SK-N-SH (cell line): Measurements from ENCODE around the gene NUP54. TPM values are rescaled to one million over a fixed set of nuclear protein-coding genes. Genes with fewer than 3 reads are reported as not detected.

Experiments used
- CTCF ChIA-PET: fragments of 300-600, 350-600 bp; formaldehyde crosslinking; extraction: SDS; loops from one replicate; lab custom pipeline; 2021; lab: Yijun Ruan, JAX
- POLR2A ChIA-PET: fragments of 350-600 bp; sonication (Branson Sonifier 250); formaldehyde crosslinking; extraction: SDS; loops from one replicate; lab custom pipeline; 2020; ENCODE audit warnings: antibody characterized with exemption, inconsistent platforms; lab: Yijun Ruan, JAX
- DNase-seq: peaks from one replicate; pipeline ENCODE4 v3.0.0; 2012
- H2AFZ ChIP-seq: fragments of 200-600 bp; sonication (generic); 2 replicates; pipeline ENCODE4 v1.8.1; 2016; ENCODE audit warnings: antibody characterized with exemption, mild to moderate bottlenecking, low read depth
- H3F3A ChIP-seq: fragments of 200-600 bp; sonication (generic); replicated peaks from 2 replicates; pipeline ENCODE3; 2016; ENCODE audit warnings: antibody characterized with exemption, mild to moderate bottlenecking; ENCODE audit not compliant: insufficient read depth
- H3K27ac ChIP-seq, 2 experiments: fragments of 200-500 bp in 1 of 2; fragments of 200-600 bp in 1 of 2; sonication (Bioruptor generic) in 1 of 2; sonication (generic), shearing (Covaris generic) in 1 of 2; 2 replicates each; pipeline versions ENCODE4 v1.5.1 to v1.6.1; 2014 to 2016; ENCODE audit warnings: low read depth in 2 of 2, inconsistent platforms in 1 of 2, low read length in 1 of 2, mild to moderate bottlenecking in 1 of 2, mixed read lengths in 1 of 2
- H3K27me3 ChIP-seq: fragments of 200-600 bp; sonication (generic), shearing (Covaris generic); 2 replicates; pipeline ENCODE4 v1.6.1; 2016; ENCODE audit warnings: mixed run types; ENCODE audit not compliant: insufficient read depth
- H3K36me3 ChIP-seq, 2 experiments: fragments of 200-500 bp in 1 of 2; fragments of 200-600 bp in 1 of 2; sonication (Bioruptor generic) in 1 of 2; sonication (generic) in 1 of 2; replicated peaks in 1 of 2; 2 replicates each; pipeline versions ENCODE3 to v1.5.1; 2014 to 2016; ENCODE audit warnings: low read length in 1 of 2, mild to moderate bottlenecking in 1 of 2; ENCODE audit not compliant: insufficient read depth in 2 of 2, control insufficient read depth in 1 of 2
- H3K4me1 ChIP-seq, 2 experiments: fragments of 200-500 bp in 1 of 2; fragments of 200-600 bp in 1 of 2; sonication (Bioruptor generic) in 1 of 2; sonication (generic), shearing (Covaris generic) in 1 of 2; 2 replicates each; pipeline versions ENCODE4 v1.5.1 to v1.6.1; 2014 to 2016; ENCODE audit warnings: low read depth in 1 of 2, low read length in 1 of 2, mixed run types in 1 of 2; ENCODE audit not compliant: insufficient read depth in 2 of 2, control insufficient read depth in 1 of 2
- H3K4me2 ChIP-seq: fragments of 200-600 bp; sonication (generic), shearing (Covaris generic); 2 replicates; pipeline ENCODE4 v1.6.1; 2017; ENCODE audit warnings: mixed run types
- H3K4me3 ChIP-seq, 2 experiments: fragments of 200-500 bp in 1 of 2; fragments of 200-600 bp in 1 of 2; sonication (Bioruptor generic) in 1 of 2; sonication (generic), shearing (Covaris generic) in 1 of 2; 2 replicates each; pipeline versions ENCODE4 v1.5.1 to v1.8.1; 2014 to 2016; ENCODE audit warnings: low read depth in 2 of 2, inconsistent platforms in 1 of 2, low read length in 1 of 2, mild to moderate bottlenecking in 1 of 2, mixed read lengths in 1 of 2, moderate library complexity in 1 of 2
- H3K79me2 ChIP-seq: fragments of 200-600 bp; sonication (generic); 2 replicates; pipeline ENCODE4 v1.8.1; 2017; ENCODE audit warnings: mild to moderate bottlenecking; ENCODE audit not compliant: insufficient read depth
- H3K9ac ChIP-seq: fragments of 200-600 bp; sonication (generic); 2 replicates; pipeline ENCODE4 v1.6.1; 2017; ENCODE audit warnings: mixed run types
- H3K9me2 ChIP-seq: fragments of 200-600 bp; sonication (generic); 2 replicates; pipeline ENCODE4 v1.6.1; 2017; ENCODE audit warnings: mixed run types
- H3K9me3 ChIP-seq: fragments of 200-600 bp; sonication (generic); 2 replicates; pipeline ENCODE4 v1.6.1; 2017; ENCODE audit warnings: mixed run types, mild to moderate bottlenecking, moderate library complexity
- H4K20me1 ChIP-seq: fragments of 200-600 bp; sonication (generic); 2 replicates; pipeline ENCODE4 v1.6.1; 2017; ENCODE audit warnings: mild to moderate bottlenecking, mixed run types; ENCODE audit not compliant: insufficient read depth
- CHD2 ChIP-seq: fragments of 150-350 bp; IDR thresholded peaks from 2 replicates; pipeline ENCODE4 v1.6.1; 2018; ENCODE audit warnings: low read length; ENCODE audit not compliant: partially characterized antibody
- EZH2phosphoT487 ChIP-seq: fragments of 200-600 bp; sonication (generic); IDR thresholded peaks from 2 replicates; pipeline ENCODE4 v1.6.1; 2017; ENCODE audit warnings: low read depth, mixed run types, mild to moderate bottlenecking, antibody characterized with exemption, moderate library complexity, borderline replicate concordance
- FOXJ3 ChIP-seq: sonication (generic); formaldehyde crosslinking; IDR thresholded peaks from 2 replicates; pipeline ENCODE4 v1.5.1; 2020; ENCODE audit warnings: mild to moderate bottlenecking, missing genetic modification reagents
- GATA2 ChIP-seq: sonication (generic); formaldehyde crosslinking; IDR thresholded peaks from 2 replicates; pipeline ENCODE4 v1.5.0; 2020; ENCODE audit warnings: mild to moderate bottlenecking, missing genetic modification reagents
- IRF3 ChIP-seq: fragments of 150-350 bp; IDR thresholded peaks from 2 replicates; pipeline ENCODE4 v1.6.1; 2016; ENCODE audit warnings: mild to moderate bottlenecking, low read depth, low read length
- JUND ChIP-seq: IDR thresholded peaks from 2 replicates; pipeline ENCODE4 v1.4.0; 2012
- NFIC ChIP-seq: IDR thresholded peaks from 2 replicates; pipeline ENCODE4 v1.4.0; 2012; ENCODE audit warnings: borderline replicate concordance
- NRF1 ChIP-seq: IDR thresholded peaks from 2 replicates; pipeline ENCODE4 v1.6.1; 2012; ENCODE audit warnings: low read depth, mild to moderate bottlenecking, low read length
- POLR2AphosphoS5 ChIP-seq: IDR thresholded peaks from 2 replicates; pipeline ENCODE4 v1.6.1; 2012; ENCODE audit warnings: low read depth, low read length
- RAD21 ChIP-seq: IDR thresholded peaks from 2 replicates; pipeline ENCODE4 v1.6.1; 2012; ENCODE audit warnings: mild to moderate bottlenecking, low read length
- RFX5 ChIP-seq: IDR thresholded peaks from 2 replicates; pipeline ENCODE4 v1.6.1; 2012; ENCODE audit warnings: mild to moderate bottlenecking, improper control_type of control experiment, low read length
- SIN3A ChIP-seq: IDR thresholded peaks from 2 replicates; pipeline ENCODE4 v1.6.1; 2012; ENCODE audit warnings: low read depth, mild to moderate bottlenecking, low read length, moderate library complexity, borderline replicate concordance
- SMC3 ChIP-seq: IDR thresholded peaks from 2 replicates; pipeline ENCODE4 v1.6.1; 2012; ENCODE audit warnings: low read depth, low read length, improper control_type of control experiment
- TAF1 ChIP-seq: IDR thresholded peaks from 2 replicates; pipeline ENCODE4 v1.6.1; 2012; ENCODE audit warnings: low read depth, mild to moderate bottlenecking, low read length, moderate library complexity, borderline replicate concordance
- TEAD4 ChIP-seq: IDR thresholded peaks from 2 replicates; pipeline ENCODE4 v1.4.0; 2012; ENCODE audit warnings: mild to moderate bottlenecking, borderline replicate concordance; ENCODE audit not compliant: insufficient read depth
- WGBS: methylation state at CpG from one replicate; pipeline ENCODE4 v1.1.6; 2017; ENCODE audit warnings: low lambda C conversion rate; 5-methylcytosine and 5-hydroxymethylcytosine counted together
- polyA plus RNA-seq, 3 experiments: library from polyadenylated mRNA; depleted of rRNA; stranded (reverse); fragments of >200 nt; gene quantifications; 2 replicates each; pipeline ENCODE4 v1.2.3, GENCODE V29; 2012
- TF ChIP-seq, protein P1 (sequence below): fragments of 200-600 bp; sonication (generic); IDR thresholded peaks from 2 replicates; pipeline ENCODE4 v1.6.1; 2017; ENCODE audit warnings: antibody characterized with exemption, mild to moderate bottlenecking, moderate library complexity
- TF ChIP-seq, protein P2 (sequence below): IDR thresholded peaks from 2 replicates; pipeline ENCODE4 v1.4.0; 2012; ENCODE audit warnings: low read depth

Gene NUP54
- polyA plus RNA-seq, 1 of the 3 experiments (the other 2 are of a cell fraction): 19.4 TPM

GRCh38 chr4:76067652-76068286 lies 80.4 kb downstream of the NUP54 start (continued):
- TF ChIP-seq, protein P1, sequence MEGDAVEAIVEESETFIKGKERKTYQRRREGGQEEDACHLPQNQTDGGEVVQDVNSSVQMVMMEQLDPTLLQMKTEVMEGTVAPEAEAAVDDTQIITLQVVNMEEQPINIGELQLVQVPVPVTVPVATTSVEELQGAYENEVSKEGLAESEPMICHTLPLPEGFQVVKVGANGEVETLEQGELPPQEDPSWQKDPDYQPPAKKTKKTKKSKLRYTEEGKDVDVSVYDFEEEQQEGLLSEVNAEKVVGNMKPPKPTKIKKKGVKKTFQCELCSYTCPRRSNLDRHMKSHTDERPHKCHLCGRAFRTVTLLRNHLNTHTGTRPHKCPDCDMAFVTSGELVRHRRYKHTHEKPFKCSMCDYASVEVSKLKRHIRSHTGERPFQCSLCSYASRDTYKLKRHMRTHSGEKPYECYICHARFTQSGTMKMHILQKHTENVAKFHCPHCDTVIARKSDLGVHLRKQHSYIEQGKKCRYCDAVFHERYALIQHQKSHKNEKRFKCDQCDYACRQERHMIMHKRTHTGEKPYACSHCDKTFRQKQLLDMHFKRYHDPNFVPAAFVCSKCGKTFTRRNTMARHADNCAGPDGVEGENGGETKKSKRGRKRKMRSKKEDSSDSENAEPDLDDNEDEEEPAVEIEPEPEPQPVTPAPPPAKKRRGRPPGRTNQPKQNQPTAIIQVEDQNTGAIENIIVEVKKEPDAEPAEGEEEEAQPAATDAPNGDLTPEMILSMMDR: peak; percentile 95
- TF ChIP-seq NFIC (no peak), POLR2AphosphoS5 (no peak), RFX5 (no peak), GATA2 (CRISPR knock-in tag) (no peak), NRF1 (no peak), SIN3A (no peak), CHD2 (no peak), SMC3 (peak; percentile 68), TAF1 (no peak)
- TF ChIP-seq, protein P2, sequence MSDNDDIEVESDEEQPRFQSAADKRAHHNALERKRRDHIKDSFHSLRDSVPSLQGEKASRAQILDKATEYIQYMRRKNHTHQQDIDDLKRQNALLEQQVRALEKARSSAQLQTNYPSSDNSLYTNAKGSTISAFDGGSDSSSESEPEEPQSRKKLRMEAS: no peak

- H4K20me1 ChIP-seq: no peaks in the 10 kb centered on the region
- no peaks in the 10 kb centered on the region for H3K4me1 ChIP-seq
- H3K79me2 ChIP-seq: no peaks in the 10 kb centered on the region
- TF ChIP-seq FOXJ3 (CRISPR knock-in tag) (no peak), IRF3 (no peak), RAD21 (no peak), SIN3A (no peak), TEAD4 (no peak), EZH2phosphoT487 (no peak), JUND (no peak), GATA2 (CRISPR knock-in tag) (no peak), RFX5 (no peak)
- TF ChIP-seq, all 33 proteins: peak for 0
- H3K9ac ChIP-seq: no peak overlapping the region
- H3F3A ChIP-seq: no peaks in the 10 kb centered on the region
- H3K4me2 ChIP-seq: no peak overlapping the region
- CTCF ChIA-PET: interaction anchor here (0.9 to 3.7 kb wide), 6 partner anchors 11 to 72 kb away, joined by 3 to 35 read pairs (median 6); no protein-coding TSS in a partner anchor
- no peak overlapping the region for H2AFZ ChIP-seq
- POLR2A ChIA-PET: no interaction called here
- WGBS: 52% methylated on average over 3 of the region's 3 CpGs
- no peak overlapping the region for H3K27ac ChIP-seq
- no peaks in the 10 kb centered on the region for H3K9me3 ChIP-seq
- DNase-seq: no peak
- H3K27me3 ChIP-seq: no peaks in the 10 kb centered on the region
- H3K36me3 ChIP-seq: no peaks in the 10 kb centered on the region
- H3K9me2 ChIP-seq: no peaks in the 10 kb centered on the region
- H3K4me3 ChIP-seq: no peak overlapping the region
Measured at GRCh38 chr4:76066546-76066945, 81.7 kb downstream of the NUP54 start.

Other genes starting within 250 kb of the NUP54 start
- not detected in 2 replicates for gene PPEF2, start 245.9 kb downstream of the NUP54 start, polyA plus RNA-seq (2012; rRNA removed)
- gene NAAA, start 207.4 kb downstream of the NUP54 start, polyA plus RNA-seq (2012; rRNA removed): 3.4 and 3.5 TPM in 2 replicates
- 12.6 and 16.3 TPM in 2 replicates for gene SDAD1, start 157.5 kb downstream of the NUP54 start, polyA plus RNA-seq (2012; rRNA removed)
- not detected in 2 replicates for gene CXCL9, start 140.9 kb downstream of the NUP54 start, polyA plus RNA-seq (2012; rRNA removed)
- not detected in 2 replicates for gene CXCL10, start 124.9 kb downstream of the NUP54 start, polyA plus RNA-seq (2012; rRNA removed)
- gene CXCL11, start 112.3 kb downstream of the NUP54 start, polyA plus RNA-seq (2012; rRNA removed): not detected in 2 replicates
- gene ART3, start 73.7 kb downstream of the NUP54 start, polyA plus RNA-seq (2012; rRNA removed): not detected in 2 replicates
- gene SCARB2, start 65.4 kb upstream of the NUP54 start, polyA plus RNA-seq (2012; rRNA removed): 81.3 and 82.6 TPM in 2 replicates
- 1.8 and 2.5 TPM in 2 replicates for gene FAM47E, start 103.3 kb upstream of the NUP54 start, polyA plus RNA-seq (2012; rRNA removed)
- gene STBD1, start 158.3 kb upstream of the NUP54 start, polyA plus RNA-seq (2012; rRNA removed): 1.6 and 1.8 TPM in 2 replicates